Caco-2 (cell line): Measurements from ENCODE around the gene CCDC85C. TPM values are rescaled to one million over a fixed set of nuclear protein-coding genes. Genes with fewer than 3 reads are reported as not detected.

Experiments
- BruUV-seq: library from RNA; stranded (reverse); fragments of 400-500 nt; replicated peaks from 2 replicates; lab custom pipeline; 2021; lab: Mats Ljungman, UMichigan
- CTCF ChIA-PET: fragments of 300-600 bp; sonication (Branson Sonifier 250); formaldehyde crosslinking; loops from one replicate; lab custom pipeline; 2022; ENCODE audit warnings: antibody characterized with exemption; lab: Charles Lee
- POLR2A ChIA-PET: fragments of 300-600 bp; sonication (Branson Sonifier 250); formaldehyde crosslinking; loops from one replicate; lab custom pipeline; 2022; ENCODE audit warnings: antibody characterized with exemption; lab: Charles Lee
- DNase-seq, 2 experiments: peaks; one replicate each; pipeline versions ENCODE4 v3.0.0 to v3.0.0-alpha.2; 2020 to 2022
- H3K27me3 ChIP-seq: replicated peaks from 2 replicates; pipeline ENCODE4 v1.6.0; 2011; ENCODE audit warnings: low read length; ENCODE audit not compliant: control insufficient read depth, insufficient read depth
- H3K36me3 ChIP-seq: 2 replicates; pipeline ENCODE4 v1.5.1; 2011; ENCODE audit warnings: low read length; ENCODE audit not compliant: control insufficient read depth, insufficient read depth
- H3K4me1 ChIP-seq: fragments of 250-450 bp; sonication (Bioruptor Pico); 2 replicates; pipeline ENCODE4 v1.5.1; 2020; ENCODE audit warnings: mild to moderate bottlenecking
- H3K4me3 ChIP-seq: 2 replicates; pipeline ENCODE4 v1.5.1; 2011; ENCODE audit warnings: low read depth, mild to moderate bottlenecking, control low read depth, low read length
- H3K9me3 ChIP-seq: fragments of 250-450 bp; sonication (Bioruptor Pico); 2 replicates; pipeline ENCODE4 v1.5.1; 2020; ENCODE audit warnings: mild to moderate bottlenecking, moderate library complexity
- H3K27ac Mint-ChIP-seq: one replicate; pipeline ENCODE4 v1.8.0; 2022; ENCODE audit warnings: mixed read lengths; ENCODE audit not compliant: unreplicated experiment
- H3K27me3 Mint-ChIP-seq: one replicate; pipeline ENCODE4 v1.8.0; 2022; ENCODE audit warnings: mixed read lengths; ENCODE audit not compliant: insufficient read depth, unreplicated experiment
- H3K36me3 Mint-ChIP-seq: one replicate; pipeline ENCODE4 v1.8.0; 2022; ENCODE audit warnings: mild to moderate bottlenecking, mixed read lengths; ENCODE audit not compliant: insufficient read depth, unreplicated experiment
- H3K4me1 Mint-ChIP-seq: one replicate; pipeline ENCODE4 v1.8.0; 2022; ENCODE audit warnings: low read depth, mixed read lengths; ENCODE audit not compliant: unreplicated experiment
- H3K4me3 Mint-ChIP-seq: one replicate; pipeline ENCODE4 v1.8.0; 2022; ENCODE audit warnings: mild to moderate bottlenecking, moderate library complexity, mixed read lengths; ENCODE audit not compliant: unreplicated experiment
- H3K9me3 Mint-ChIP-seq: one replicate; pipeline ENCODE4 v1.8.0; 2022; ENCODE audit warnings: mixed read lengths; ENCODE audit not compliant: unreplicated experiment
- CTCF ChIP-seq, 2 experiments: fragments of 200-600 bp in 1 of 2; IDR thresholded peaks; 1 replicate in 1 of 2; 2 replicates in 1 of 2; pipeline versions ENCODE4 v1.5.1 to v1.8.0; 2011 to 2022; ENCODE audit warnings: antibody characterized with exemption in 1 of 2, control low read depth in 1 of 2, inconsistent platforms in 1 of 2, low read depth in 1 of 2, low read length in 1 of 2, mild to moderate bottlenecking in 1 of 2, moderate library complexity in 1 of 2; ENCODE audit not compliant: insufficient read depth in 1 of 2, severe bottlenecking in 1 of 2, unreplicated experiment in 1 of 2
- intact Hi-C: fragments of 100-400 bp; cut with micrococcal nuclease; formaldehyde crosslinking; loops from one replicate; pipeline ENCODE4 v1.10.0; 2022; ENCODE audit not compliant: unreplicated experiment
- total RNA-seq: library from RNA; stranded (reverse); gene quantifications from 2 replicates; pipeline ENCODE4 v1.2.3, GENCODE V29; 2022

The CCDC85C gene
- total RNA-seq, 1 experiment from 2014 or later, result 76.2 TPM

- TF ChIP-seq CTCF (IDR thresholded peaks at IDR 0.05; ENCODE audit: insufficient read depth in 1 of 2, low read depth in 1 of 2, low read length in 1 of 2, severe bottlenecking in 1 of 2, unreplicated experiment in 1 of 2), result no peak
- Histone ChIP-seq H3K27me3 (no peaks in the 10 kb centered on the region), H3K36me3 (no peaks in the 10 kb centered on the region; the same call in 1 of the 2 replicates), H3K4me1 (peaks cover 46% of the 10 kb centered on the region), H3K4me3 (no peak overlapping the region), H3K9me3 (no peaks in the 10 kb centered on the region)
- DNase-seq, result no peak
- no TSS peak for BruUV-seq
- Mint-ChIP-seq H3K4me3 (no peak overlapping the region), H3K9me3 (no peaks in the 10 kb centered on the region), H3K27me3 (no peaks in the 10 kb centered on the region), H3K27ac (peak overlapping the region; percentile 84), H3K36me3 (peaks cover 50% of the 10 kb centered on the region), H3K4me1 (peaks cover 8% of the 10 kb centered on the region)
- ChIA-PET CTCF (interaction anchor here (1.7 to 4.5 kb wide), 4 partner anchors 12 to 79 kb away, joined by 4 to 15 read pairs (median 9); partner anchors contain the start of gene CCDC85C), POLR2A (no interaction called here)
- intact Hi-C loops, result no loop called here
Measured at GRCh38 chr14:99525699-99526080, 78.3 kb downstream of the CCDC85C start.

- Histone ChIP-seq H3K27me3 (no peaks in the 10 kb centered on the region), H3K36me3 (no peaks in the 10 kb centered on the region; the same call in 1 of the 2 replicates), H3K4me1 (peaks cover 47% of the 10 kb centered on the region), H3K9me3 (no peaks in the 10 kb centered on the region), H3K4me3 (no peak overlapping the region)
- DNase-seq, result peak; percentile 62 to 69
- POLR2A ChIA-PET, result no interaction called here
- Mint-ChIP-seq H3K27me3 (no peaks in the 10 kb centered on the region), H3K27ac (peak overlapping the region; percentile 84), H3K4me3 (no peak overlapping the region), H3K9me3 (no peaks in the 10 kb centered on the region), H3K4me1 (peaks cover 8% of the 10 kb centered on the region), H3K36me3 (peaks cover 49% of the 10 kb centered on the region)
- peak; percentile 23 to 28 for TF ChIP-seq CTCF (IDR thresholded peaks at IDR 0.05; ENCODE audit: insufficient read depth in 1 of 2, low read depth in 1 of 2, low read length in 1 of 2, severe bottlenecking in 1 of 2, unreplicated experiment in 1 of 2)
- intact Hi-C loops, result loop anchor here (5.0 kb wide), 2 partner anchors 207 to 362 kb away; no protein-coding TSS in a partner anchor
- no TSS peak for BruUV-seq
- CTCF ChIA-PET, result interaction anchor here (0.8 to 4.5 kb wide), 5 partner anchors 13 to 102 kb away, joined by 3 to 15 read pairs (median 6); partner anchors contain the start of gene CCDC85C
Measured at GRCh38 chr14:99524804-99525698, 79.0 kb downstream of the CCDC85C start.

GRCh38 chr14:99524091-99524661 lies 79.8 kb downstream of the CCDC85C start:
- no TSS peak for BruUV-seq
- TF ChIP-seq CTCF (IDR thresholded peaks at IDR 0.05; ENCODE audit: insufficient read depth in 1 of 2, low read depth in 1 of 2, low read length in 1 of 2, severe bottlenecking in 1 of 2, unreplicated experiment in 1 of 2), result no peak
- Mint-ChIP-seq H3K27me3 (no peaks in the 10 kb centered on the region), H3K4me1 (peaks cover 8% of the 10 kb centered on the region), H3K4me3 (peak overlapping the region; percentile 59), H3K36me3 (peaks cover 54% of the 10 kb centered on the region), H3K27ac (peak overlapping the region; percentile 84), H3K9me3 (no peaks in the 10 kb centered on the region)
- Histone ChIP-seq H3K36me3 (no peaks in the 10 kb centered on the region; the same call in 1 of the 2 replicates), H3K4me3 (no peak overlapping the region), H3K4me1 (peaks cover 47% of the 10 kb centered on the region), H3K9me3 (no peaks in the 10 kb centered on the region), H3K27me3 (no peaks in the 10 kb centered on the region)
- DNase-seq, result no peak
- intact Hi-C loops, result loop anchor here (5.0 kb wide), 2 partner anchors 208 to 363 kb away; no protein-coding TSS in a partner anchor
- CTCF ChIA-PET, result interaction anchor here (0.7 to 4.5 kb wide), 6 partner anchors 14 to 131 kb away, joined by 3 to 15 read pairs (median 4); partner anchors contain the start of gene CCDC85C
- POLR2A ChIA-PET, result interaction anchor here (1.3 kb wide), 1 partner anchor 80 kb away, joined by 10 read pairs; the partner anchor contains the start of gene CCDC85C
